SK-N-SH (cell line): ENCODE measurements around the gene AKR7A2. TPM values are rescaled to one million over a fixed set of nuclear protein-coding genes. Genes with fewer than 3 reads are reported as not detected.

Experiments used
- CTCF ChIA-PET: fragments of 300-600, 350-600 bp; formaldehyde crosslinking; extraction: SDS; loops from one replicate; lab custom pipeline; 2021; lab: Yijun Ruan, JAX
- POLR2A ChIA-PET: fragments of 350-600 bp; sonication (Branson Sonifier 250); formaldehyde crosslinking; extraction: SDS; loops from one replicate; lab custom pipeline; 2020; ENCODE audit warnings: antibody characterized with exemption, inconsistent platforms; lab: Yijun Ruan, JAX
- DNase-seq: peaks from one replicate; pipeline ENCODE4 v3.0.0; 2012
- H2AFZ ChIP-seq: fragments of 200-600 bp; sonication (generic); 2 replicates; pipeline ENCODE4 v1.8.1; 2016; ENCODE audit warnings: antibody characterized with exemption, mild to moderate bottlenecking, low read depth
- H3F3A ChIP-seq: fragments of 200-600 bp; sonication (generic); replicated peaks from 2 replicates; pipeline ENCODE3; 2016; ENCODE audit warnings: antibody characterized with exemption, mild to moderate bottlenecking; ENCODE audit not compliant: insufficient read depth
- H3K27ac ChIP-seq, 2 experiments: fragments of 200-500 bp in 1 of 2; fragments of 200-600 bp in 1 of 2; sonication (Bioruptor generic) in 1 of 2; sonication (generic), shearing (Covaris generic) in 1 of 2; 2 replicates each; pipeline versions ENCODE4 v1.5.1 to v1.6.1; 2014 to 2016; ENCODE audit warnings: low read depth in 2 of 2, inconsistent platforms in 1 of 2, low read length in 1 of 2, mild to moderate bottlenecking in 1 of 2, mixed read lengths in 1 of 2
- H3K27me3 ChIP-seq: fragments of 200-600 bp; sonication (generic), shearing (Covaris generic); 2 replicates; pipeline ENCODE4 v1.6.1; 2016; ENCODE audit warnings: mixed run types; ENCODE audit not compliant: insufficient read depth
- H3K36me3 ChIP-seq, 2 experiments: fragments of 200-500 bp in 1 of 2; fragments of 200-600 bp in 1 of 2; sonication (Bioruptor generic) in 1 of 2; sonication (generic) in 1 of 2; replicated peaks in 1 of 2; 2 replicates each; pipeline versions ENCODE3 to v1.5.1; 2014 to 2016; ENCODE audit warnings: low read length in 1 of 2, mild to moderate bottlenecking in 1 of 2; ENCODE audit not compliant: insufficient read depth in 2 of 2, control insufficient read depth in 1 of 2
- H3K4me1 ChIP-seq, 2 experiments: fragments of 200-500 bp in 1 of 2; fragments of 200-600 bp in 1 of 2; sonication (Bioruptor generic) in 1 of 2; sonication (generic), shearing (Covaris generic) in 1 of 2; 2 replicates each; pipeline versions ENCODE4 v1.5.1 to v1.6.1; 2014 to 2016; ENCODE audit warnings: low read depth in 1 of 2, low read length in 1 of 2, mixed run types in 1 of 2; ENCODE audit not compliant: insufficient read depth in 2 of 2, control insufficient read depth in 1 of 2
- H3K4me2 ChIP-seq: fragments of 200-600 bp; sonication (generic), shearing (Covaris generic); 2 replicates; pipeline ENCODE4 v1.6.1; 2017; ENCODE audit warnings: mixed run types
- H3K4me3 ChIP-seq, 2 experiments: fragments of 200-500 bp in 1 of 2; fragments of 200-600 bp in 1 of 2; sonication (Bioruptor generic) in 1 of 2; sonication (generic), shearing (Covaris generic) in 1 of 2; 2 replicates each; pipeline versions ENCODE4 v1.5.1 to v1.8.1; 2014 to 2016; ENCODE audit warnings: low read depth in 2 of 2, inconsistent platforms in 1 of 2, low read length in 1 of 2, mild to moderate bottlenecking in 1 of 2, mixed read lengths in 1 of 2, moderate library complexity in 1 of 2
- H3K79me2 ChIP-seq: fragments of 200-600 bp; sonication (generic); 2 replicates; pipeline ENCODE4 v1.8.1; 2017; ENCODE audit warnings: mild to moderate bottlenecking; ENCODE audit not compliant: insufficient read depth
- H3K9ac ChIP-seq: fragments of 200-600 bp; sonication (generic); 2 replicates; pipeline ENCODE4 v1.6.1; 2017; ENCODE audit warnings: mixed run types
- H3K9me2 ChIP-seq: fragments of 200-600 bp; sonication (generic); 2 replicates; pipeline ENCODE4 v1.6.1; 2017; ENCODE audit warnings: mixed run types
- H3K9me3 ChIP-seq: fragments of 200-600 bp; sonication (generic); 2 replicates; pipeline ENCODE4 v1.6.1; 2017; ENCODE audit warnings: mixed run types, mild to moderate bottlenecking, moderate library complexity
- H4K20me1 ChIP-seq: fragments of 200-600 bp; sonication (generic); 2 replicates; pipeline ENCODE4 v1.6.1; 2017; ENCODE audit warnings: mild to moderate bottlenecking, mixed run types; ENCODE audit not compliant: insufficient read depth
- ELF1 ChIP-seq: IDR thresholded peaks from 2 replicates; pipeline ENCODE4 v1.4.0; 2012
- EZH2phosphoT487 ChIP-seq: fragments of 200-600 bp; sonication (generic); IDR thresholded peaks from 2 replicates; pipeline ENCODE4 v1.6.1; 2017; ENCODE audit warnings: low read depth, mixed run types, mild to moderate bottlenecking, antibody characterized with exemption, moderate library complexity, borderline replicate concordance
- FOXM1 ChIP-seq: IDR thresholded peaks from 2 replicates; pipeline ENCODE4 v1.4.0; 2012; ENCODE audit warnings: low read depth, mild to moderate bottlenecking
- GABPA ChIP-seq: IDR thresholded peaks from 2 replicates; pipeline ENCODE4 v1.4.0; 2012; ENCODE audit warnings: low read depth, mild to moderate bottlenecking
- JUND ChIP-seq: IDR thresholded peaks from 2 replicates; pipeline ENCODE4 v1.4.0; 2012
- MEF2A ChIP-seq: IDR thresholded peaks from 2 replicates; pipeline ENCODE4 v1.4.0; 2012; ENCODE audit warnings: low read depth, borderline replicate concordance
- NRF1 ChIP-seq: IDR thresholded peaks from 2 replicates; pipeline ENCODE4 v1.6.1; 2012; ENCODE audit warnings: low read depth, mild to moderate bottlenecking, low read length
- POLR2AphosphoS5 ChIP-seq: IDR thresholded peaks from 2 replicates; pipeline ENCODE4 v1.6.1; 2012; ENCODE audit warnings: low read depth, low read length
- SIN3A ChIP-seq: IDR thresholded peaks from 2 replicates; pipeline ENCODE4 v1.6.1; 2012; ENCODE audit warnings: low read depth, mild to moderate bottlenecking, low read length, moderate library complexity, borderline replicate concordance
- SMC3 ChIP-seq: IDR thresholded peaks from 2 replicates; pipeline ENCODE4 v1.6.1; 2012; ENCODE audit warnings: low read depth, low read length, improper control_type of control experiment
- TAF1 ChIP-seq: IDR thresholded peaks from 2 replicates; pipeline ENCODE4 v1.6.1; 2012; ENCODE audit warnings: low read depth, mild to moderate bottlenecking, low read length, moderate library complexity, borderline replicate concordance
- WGBS: methylation state at CpG from one replicate; pipeline ENCODE4 v1.1.6; 2017; ENCODE audit warnings: low lambda C conversion rate; 5-methylcytosine and 5-hydroxymethylcytosine counted together
- polyA plus RNA-seq, 3 experiments: library from polyadenylated mRNA; depleted of rRNA; stranded (reverse); fragments of >200 nt; gene quantifications; 2 replicates each; pipeline ENCODE4 v1.2.3, GENCODE V29; 2012
- TF ChIP-seq, protein P1 (sequence below): IDR thresholded peaks from 2 replicates; pipeline ENCODE4 v1.6.1; 2012; ENCODE audit warnings: mild to moderate bottlenecking, low read depth, low read length, moderate library complexity
- TF ChIP-seq, protein P2 (sequence below): fragments of 150-350 bp; IDR thresholded peaks from 2 replicates; pipeline ENCODE4 v1.6.1; 2017; ENCODE audit warnings: antibody characterized with exemption, low read length, low read depth, borderline replicate concordance
- TF ChIP-seq, protein P3 (sequence below): fragments of 200-600 bp; sonication (generic); IDR thresholded peaks from 2 replicates; pipeline ENCODE4 v1.6.1; 2017; ENCODE audit warnings: antibody characterized with exemption, mild to moderate bottlenecking, moderate library complexity
- TF ChIP-seq, protein P4 (sequence below): IDR thresholded peaks from 2 replicates; pipeline ENCODE4 v1.4.0; 2012; ENCODE audit warnings: low read depth, borderline replicate concordance
- TF ChIP-seq, protein P5 (sequence below): IDR thresholded peaks from 2 replicates; pipeline ENCODE4; 2012

Gene AKR7A2
- polyA plus RNA-seq, 1 of the 3 experiments (the other 2 are of a cell fraction), result 40.7 TPM

DNA sequence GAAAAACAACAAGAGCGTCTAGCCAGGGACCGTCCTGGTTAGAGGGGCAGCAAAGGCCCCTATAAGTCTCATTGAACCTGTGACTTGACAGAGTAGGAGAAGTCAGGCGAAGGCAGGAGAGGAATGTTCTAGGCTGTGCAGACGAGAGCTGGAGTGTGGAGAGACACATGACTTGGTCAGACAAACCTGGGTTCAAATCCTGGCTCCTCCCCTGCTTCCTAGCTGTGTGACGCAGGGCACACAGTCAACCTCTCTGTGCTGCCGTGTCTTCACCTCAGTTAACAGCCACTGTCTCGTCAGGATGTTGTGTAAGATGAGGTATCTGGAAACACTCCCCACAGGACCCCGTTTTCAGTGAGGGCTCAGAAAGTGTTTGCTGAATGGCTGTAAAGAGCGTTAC, 15.8 kb upstream of the AKR7A2 start:
- Histone ChIP-seq H3K27ac (no peak overlapping the region), H3K79me2 (no peaks in the 10 kb centered on the region), H3K4me2 (no peak overlapping the region), H3K9me2 (no peaks in the 10 kb centered on the region), H3K9me3 (no peaks in the 10 kb centered on the region)
- POLR2A ChIA-PET, result interaction anchor here (1.6 kb wide), 1 partner anchor 16 kb away, joined by 4 read pairs; the partner anchor contains the start of genes AKR7A2 and SLC66A1
- WGBS, result 100% methylated on average over 4 of the region's 9 CpGs
- TF ChIP-seq, protein P1, sequence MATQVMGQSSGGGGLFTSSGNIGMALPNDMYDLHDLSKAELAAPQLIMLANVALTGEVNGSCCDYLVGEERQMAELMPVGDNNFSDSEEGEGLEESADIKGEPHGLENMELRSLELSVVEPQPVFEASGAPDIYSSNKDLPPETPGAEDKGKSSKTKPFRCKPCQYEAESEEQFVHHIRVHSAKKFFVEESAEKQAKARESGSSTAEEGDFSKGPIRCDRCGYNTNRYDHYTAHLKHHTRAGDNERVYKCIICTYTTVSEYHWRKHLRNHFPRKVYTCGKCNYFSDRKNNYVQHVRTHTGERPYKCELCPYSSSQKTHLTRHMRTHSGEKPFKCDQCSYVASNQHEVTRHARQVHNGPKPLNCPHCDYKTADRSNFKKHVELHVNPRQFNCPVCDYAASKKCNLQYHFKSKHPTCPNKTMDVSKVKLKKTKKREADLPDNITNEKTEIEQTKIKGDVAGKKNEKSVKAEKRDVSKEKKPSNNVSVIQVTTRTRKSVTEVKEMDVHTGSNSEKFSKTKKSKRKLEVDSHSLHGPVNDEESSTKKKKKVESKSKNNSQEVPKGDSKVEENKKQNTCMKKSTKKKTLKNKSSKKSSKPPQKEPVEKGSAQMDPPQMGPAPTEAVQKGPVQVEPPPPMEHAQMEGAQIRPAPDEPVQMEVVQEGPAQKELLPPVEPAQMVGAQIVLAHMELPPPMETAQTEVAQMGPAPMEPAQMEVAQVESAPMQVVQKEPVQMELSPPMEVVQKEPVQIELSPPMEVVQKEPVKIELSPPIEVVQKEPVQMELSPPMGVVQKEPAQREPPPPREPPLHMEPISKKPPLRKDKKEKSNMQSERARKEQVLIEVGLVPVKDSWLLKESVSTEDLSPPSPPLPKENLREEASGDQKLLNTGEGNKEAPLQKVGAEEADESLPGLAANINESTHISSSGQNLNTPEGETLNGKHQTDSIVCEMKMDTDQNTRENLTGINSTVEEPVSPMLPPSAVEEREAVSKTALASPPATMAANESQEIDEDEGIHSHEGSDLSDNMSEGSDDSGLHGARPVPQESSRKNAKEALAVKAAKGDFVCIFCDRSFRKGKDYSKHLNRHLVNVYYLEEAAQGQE, result no peak
- no peak for TF ChIP-seq TAF1
- TF ChIP-seq ELF1, result no peak
- TF ChIP-seq MEF2A, result no peak
- TF ChIP-seq, protein P2, sequence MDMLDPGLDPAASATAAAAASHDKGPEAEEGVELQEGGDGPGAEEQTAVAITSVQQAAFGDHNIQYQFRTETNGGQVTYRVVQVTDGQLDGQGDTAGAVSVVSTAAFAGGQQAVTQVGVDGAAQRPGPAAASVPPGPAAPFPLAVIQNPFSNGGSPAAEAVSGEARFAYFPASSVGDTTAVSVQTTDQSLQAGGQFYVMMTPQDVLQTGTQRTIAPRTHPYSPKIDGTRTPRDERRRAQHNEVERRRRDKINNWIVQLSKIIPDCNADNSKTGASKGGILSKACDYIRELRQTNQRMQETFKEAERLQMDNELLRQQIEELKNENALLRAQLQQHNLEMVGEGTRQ, result no peak
- no peak for TF ChIP-seq POLR2AphosphoS5
- no peak for TF ChIP-seq SMC3
- no peak for TF ChIP-seq FOXM1
- no peak for TF ChIP-seq GABPA
- TF ChIP-seq, protein P3, sequence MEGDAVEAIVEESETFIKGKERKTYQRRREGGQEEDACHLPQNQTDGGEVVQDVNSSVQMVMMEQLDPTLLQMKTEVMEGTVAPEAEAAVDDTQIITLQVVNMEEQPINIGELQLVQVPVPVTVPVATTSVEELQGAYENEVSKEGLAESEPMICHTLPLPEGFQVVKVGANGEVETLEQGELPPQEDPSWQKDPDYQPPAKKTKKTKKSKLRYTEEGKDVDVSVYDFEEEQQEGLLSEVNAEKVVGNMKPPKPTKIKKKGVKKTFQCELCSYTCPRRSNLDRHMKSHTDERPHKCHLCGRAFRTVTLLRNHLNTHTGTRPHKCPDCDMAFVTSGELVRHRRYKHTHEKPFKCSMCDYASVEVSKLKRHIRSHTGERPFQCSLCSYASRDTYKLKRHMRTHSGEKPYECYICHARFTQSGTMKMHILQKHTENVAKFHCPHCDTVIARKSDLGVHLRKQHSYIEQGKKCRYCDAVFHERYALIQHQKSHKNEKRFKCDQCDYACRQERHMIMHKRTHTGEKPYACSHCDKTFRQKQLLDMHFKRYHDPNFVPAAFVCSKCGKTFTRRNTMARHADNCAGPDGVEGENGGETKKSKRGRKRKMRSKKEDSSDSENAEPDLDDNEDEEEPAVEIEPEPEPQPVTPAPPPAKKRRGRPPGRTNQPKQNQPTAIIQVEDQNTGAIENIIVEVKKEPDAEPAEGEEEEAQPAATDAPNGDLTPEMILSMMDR, result no peak
- TF ChIP-seq, protein P4, sequence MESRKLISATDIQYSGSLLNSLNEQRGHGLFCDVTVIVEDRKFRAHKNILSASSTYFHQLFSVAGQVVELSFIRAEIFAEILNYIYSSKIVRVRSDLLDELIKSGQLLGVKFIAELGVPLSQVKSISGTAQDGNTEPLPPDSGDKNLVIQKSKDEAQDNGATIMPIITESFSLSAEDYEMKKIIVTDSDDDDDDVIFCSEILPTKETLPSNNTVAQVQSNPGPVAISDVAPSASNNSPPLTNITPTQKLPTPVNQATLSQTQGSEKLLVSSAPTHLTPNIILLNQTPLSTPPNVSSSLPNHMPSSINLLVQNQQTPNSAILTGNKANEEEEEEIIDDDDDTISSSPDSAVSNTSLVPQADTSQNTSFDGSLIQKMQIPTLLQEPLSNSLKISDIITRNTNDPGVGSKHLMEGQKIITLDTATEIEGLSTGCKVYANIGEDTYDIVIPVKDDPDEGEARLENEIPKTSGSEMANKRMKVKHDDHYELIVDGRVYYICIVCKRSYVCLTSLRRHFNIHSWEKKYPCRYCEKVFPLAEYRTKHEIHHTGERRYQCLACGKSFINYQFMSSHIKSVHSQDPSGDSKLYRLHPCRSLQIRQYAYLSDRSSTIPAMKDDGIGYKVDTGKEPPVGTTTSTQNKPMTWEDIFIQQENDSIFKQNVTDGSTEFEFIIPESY, result no peak
- no peak for TF ChIP-seq NRF1
- no peak for TF ChIP-seq JUND
- no peak for TF ChIP-seq EZH2phosphoT487
- TF ChIP-seq SIN3A, result no peak
- TF ChIP-seq, protein P5, sequence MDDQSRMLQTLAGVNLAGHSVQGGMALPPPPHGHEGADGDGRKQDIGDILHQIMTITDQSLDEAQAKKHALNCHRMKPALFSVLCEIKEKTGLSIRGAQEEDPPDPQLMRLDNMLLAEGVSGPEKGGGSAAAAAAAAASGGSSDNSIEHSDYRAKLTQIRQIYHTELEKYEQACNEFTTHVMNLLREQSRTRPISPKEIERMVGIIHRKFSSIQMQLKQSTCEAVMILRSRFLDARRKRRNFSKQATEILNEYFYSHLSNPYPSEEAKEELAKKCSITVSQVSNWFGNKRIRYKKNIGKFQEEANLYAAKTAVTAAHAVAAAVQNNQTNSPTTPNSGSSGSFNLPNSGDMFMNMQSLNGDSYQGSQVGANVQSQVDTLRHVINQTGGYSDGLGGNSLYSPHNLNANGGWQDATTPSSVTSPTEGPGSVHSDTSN, result no peak
- TF ChIP-seq, all 33 proteins: peak for 0
- peaks cover 0 to 10% of the 10 kb centered on the region in 2 experiments for H3K36me3 ChIP-seq
- no peak overlapping the region for H3K4me3 ChIP-seq
- no peaks in the 10 kb centered on the region for H3F3A ChIP-seq
- H4K20me1 ChIP-seq, result no peaks in the 10 kb centered on the region
- peaks cover 0 to 4% of the 10 kb centered on the region in 2 experiments; a peak in 1 of 4 replicates for H3K4me1 ChIP-seq
- CTCF ChIA-PET, result interaction anchor here (1.2 to 2.0 kb wide), 2 partner anchors 13 to 17 kb away, joined by 3 to 7 read pairs; no protein-coding TSS in a partner anchor
- DNase-seq, result no peak
- no peak overlapping the region for H2AFZ ChIP-seq
- no peaks in the 10 kb centered on the region for H3K27me3 ChIP-seq
- no peak overlapping the region for H3K9ac ChIP-seq
